Erythroblast (primary cell): ENCODE results near the gene SLC35D2.
"Not testable (repeated sequence)": the region's sequence is repeated elsewhere in the genome, so short reads cannot be mapped to it uniquely, and the experiment has no call there.

Experiments
- GATA1 ChIP-seq: IDR thresholded peaks from 2 replicates; pipeline ENCODE4 v1.6.1; 2011; ENCODE audit warnings: low read depth, mild to moderate bottlenecking, control low read depth, low read length, moderate library complexity
- POLR2A ChIP-seq: IDR thresholded peaks from 2 replicates; pipeline ENCODE4 v1.6.1; 2011; ENCODE audit warnings: mild to moderate bottlenecking, low read length

- not testable (repeated sequence) for TF ChIP-seq POLR2A, GATA1
Measured at GRCh38 chr9:96360523-96360922, 23.0 kb downstream of the SLC35D2 start.
